CD14-positive monocyte (primary cell): ENCODE data around the gene NFE2L2. TPM values are rescaled to one million over a fixed set of nuclear protein-coding genes. Genes with fewer than 3 reads are reported as not detected.
"Not testable (repeated sequence)": the region's sequence is repeated elsewhere in the genome, so short reads cannot be mapped to it uniquely, and the experiment has no call there.

Experiments used
- DNase-seq, 3 donors: peaks; one replicate each; pipeline ENCODE4 v3.0.0-alpha.2; 2011 to 2022
- H2AFZ ChIP-seq: 2 replicates; pipeline ENCODE4 v1.6.0; 2012; ENCODE audit warnings: mild to moderate bottlenecking, low read depth, low read length, inconsistent platforms; ENCODE audit not compliant: insufficient read depth, poor library complexity, severe bottlenecking
- H3K27ac ChIP-seq, 2 donors: 1 replicate in 1 of 2; 2 replicates in 1 of 2; pipeline ENCODE4 v1.5.1; 2012 to 2013; ENCODE audit warnings: low read length in 2 of 2, control low read depth in 1 of 2, inconsistent platforms in 1 of 2, low read depth in 1 of 2, mild to moderate bottlenecking in 1 of 2
- H3K27me3 ChIP-seq, 2 donors: one replicate each; pipeline versions ENCODE4 v1.6.0 to v1.6.1; 2011 to 2013; ENCODE audit warnings: low read length in 2 of 2; ENCODE audit not compliant: control insufficient read depth in 2 of 2, insufficient read depth in 2 of 2
- H3K36me3 ChIP-seq, 2 donors: replicated peaks in 1 of 2; 1 replicate in 1 of 2; 2 replicates in 1 of 2; pipeline versions ENCODE4 v1.5.1 to v1.6.1; 2012 to 2013; ENCODE audit warnings: low read length in 2 of 2, control low read depth in 1 of 2, inconsistent platforms in 1 of 2, mild to moderate bottlenecking in 1 of 2; ENCODE audit not compliant: insufficient read depth in 2 of 2, control insufficient read depth in 1 of 2
- H3K4me1 ChIP-seq, 2 donors: 1 replicate in 1 of 2; 2 replicates in 1 of 2; pipeline versions ENCODE4 v1.5.1 to v1.6.1; 2012 to 2013; ENCODE audit warnings: low read length in 2 of 2, control low read depth in 1 of 2, inconsistent platforms in 1 of 2, mild to moderate bottlenecking in 1 of 2, moderate library complexity in 1 of 2; ENCODE audit not compliant: insufficient read depth in 2 of 2, control insufficient read depth in 1 of 2
- H3K4me2 ChIP-seq: replicated peaks from 2 replicates; pipeline ENCODE3; 2012; ENCODE audit warnings: low read length, moderate library complexity, mild to moderate bottlenecking; ENCODE audit not compliant: poor library complexity, severe bottlenecking; ENCODE audit errors: extremely low read depth
- H3K4me3 ChIP-seq, 3 experiments: fragments of 200-600 bp in 1 of 3; sonication (generic) in 1 of 3; replicated peaks in 1 of 3; 1 replicate in 2 of 3; 2 replicates in 1 of 3; pipeline ENCODE4 v1.5.1; 2011 to 2013; ENCODE audit warnings: low read length in 3 of 3, mild to moderate bottlenecking in 3 of 3, control low read depth in 2 of 3, low read depth in 2 of 3, inconsistent platforms in 1 of 3, moderate library complexity in 1 of 3
- H3K79me2 ChIP-seq: 2 replicates; pipeline ENCODE4 v1.6.0; 2012; ENCODE audit warnings: mild to moderate bottlenecking, control low read depth, inconsistent platforms, low read length, moderate library complexity; ENCODE audit not compliant: insufficient read depth
- H3K9ac ChIP-seq: 2 replicates; pipeline ENCODE4 v1.6.0; 2017; ENCODE audit warnings: low read length, mild to moderate bottlenecking; ENCODE audit not compliant: insufficient read depth, poor library complexity, severe bottlenecking
- H3K9me3 ChIP-seq, 2 donors: replicated peaks in 1 of 2; 1 replicate in 1 of 2; 2 replicates in 1 of 2; pipeline versions ENCODE4 v1.5.1 to v1.6.1; 2012 to 2013; ENCODE audit warnings: low read length in 2 of 2, control low read depth in 1 of 2; ENCODE audit not compliant: control insufficient read depth in 1 of 2, insufficient read depth in 1 of 2
- H4K20me1 ChIP-seq: 2 replicates; pipeline ENCODE4 v1.6.0; 2012; ENCODE audit warnings: mild to moderate bottlenecking, low read length, control low read depth, moderate library complexity; ENCODE audit not compliant: insufficient read depth
- H3K27ac Mint-ChIP-seq, 7 donors: one replicate each; pipeline ENCODE4 v1.8.0; 2020; ENCODE audit warnings: mild to moderate bottlenecking in 7 of 7, mixed read lengths in 7 of 7, moderate library complexity in 6 of 7, inconsistent platforms in 2 of 7
- H3K27me3 Mint-ChIP-seq, 3 donors: one replicate each; pipeline ENCODE4 v1.8.0; 2021 to 2022; ENCODE audit warnings: low read depth in 3 of 3, mild to moderate bottlenecking in 3 of 3, mixed read lengths in 3 of 3, moderate library complexity in 3 of 3, inconsistent platforms in 1 of 3
- H3K36me3 Mint-ChIP-seq, 2 donors: one replicate each; pipeline ENCODE4 v1.8.0; 2020; ENCODE audit warnings: mixed read lengths in 2 of 2, inconsistent platforms in 1 of 2, mild to moderate bottlenecking in 1 of 2
- H3K4me1 Mint-ChIP-seq: one replicate; pipeline ENCODE4 v1.8.0; 2020; ENCODE audit warnings: mild to moderate bottlenecking, mixed read lengths
- H3K4me3 Mint-ChIP-seq, 2 donors: one replicate each; pipeline ENCODE4 v1.8.0; 2020; ENCODE audit warnings: mild to moderate bottlenecking in 2 of 2, mixed read lengths in 2 of 2, moderate library complexity in 1 of 2
- H3K9me3 Mint-ChIP-seq, 7 donors: one replicate each; pipeline ENCODE4 v1.8.0; 2020 to 2022; ENCODE audit warnings: mixed read lengths in 7 of 7, mild to moderate bottlenecking in 6 of 7, moderate library complexity in 6 of 7, inconsistent platforms in 2 of 7
- CTCF ChIP-seq: fragments of 200-600 bp; IDR thresholded peaks from one replicate; pipeline ENCODE4 v1.8.0; 2022; ENCODE audit warnings: antibody characterized with exemption, mild to moderate bottlenecking
- WGBS: methylation state at CpG from one replicate; pipeline ENCODE4 v1.1.5; 2013; ENCODE audit warnings: missing lambda C conversion rate; ENCODE audit not compliant: insufficient coverage; 5-methylcytosine and 5-hydroxymethylcytosine counted together
- intact Hi-C, 2 donors: fragments of 100-400 bp; cut with micrococcal nuclease; formaldehyde crosslinking; loops; one replicate each; pipeline versions ENCODE4 v1.15.0 to v1.15.1; 2023
- polyA plus RNA-seq, 3 donors: library from polyadenylated mRNA; depleted of rRNA in 1 of 3; unstranded in 2 of 3; stranded (reverse) in 1 of 3; fragments of 300-500 nt in 2 of 3; fragments of >200 nt in 1 of 3; fragmentation: Illumina TruSeq in 2 of 3; gene quantifications; 1 replicate in 2 of 3; 2 replicates in 1 of 3; pipeline ENCODE4 v1.2.3, GENCODE V29; 2012 to 2021

The NFE2L2 gene
- polyA plus RNA-seq, 3 donors = 38.7 to 51.6 (median 46.6) TPM

GRCh38 chr2:177221970-177222369 lies 42.6 kb downstream of the NFE2L2 start:
- no CpG with 5 or more reads among the region's 3 CpGs for WGBS
- no peak overlapping the region for H3K4me3 Mint-ChIP-seq
- peaks cover 59 to 77% of the 10 kb centered on the region in 2 donors for H3K36me3 Mint-ChIP-seq
- peaks cover 55 to 75% of the 10 kb centered on the region in 2 donors for H3K36me3 ChIP-seq
- no peaks in the 10 kb centered on the region for H3K9me3 Mint-ChIP-seq
- no peak overlapping the region for H3K27ac ChIP-seq
- peaks cover 13% of the 10 kb centered on the region for H3K4me1 Mint-ChIP-seq
- H3K9me3 ChIP-seq = no peaks in the 10 kb centered on the region
- H2AFZ ChIP-seq = no peak overlapping the region
- no peak for TF ChIP-seq CTCF
- no peak overlapping the region for H3K9ac ChIP-seq
- intact Hi-C loops = no loop called here
- H3K4me2 ChIP-seq = no peak overlapping the region
- no peaks in the 10 kb centered on the region for H3K27me3 Mint-ChIP-seq
- no peak for DNase-seq
- H3K27me3 ChIP-seq = no peaks in the 10 kb centered on the region
- H4K20me1 ChIP-seq = peaks cover 98% of the 10 kb centered on the region
- H3K79me2 ChIP-seq = peaks cover 75% of the 10 kb centered on the region
- no peak overlapping the region for H3K27ac Mint-ChIP-seq
- H3K4me1 ChIP-seq = peaks cover 4 to 8% of the 10 kb centered on the region in 2 donors
- H3K4me3 ChIP-seq = no peak overlapping the region

GRCh38 chr2:177221534-177221933 lies 43.0 kb downstream of the NFE2L2 start:
- Mint-ChIP-seq H3K9me3 (no peaks in the 10 kb centered on the region), H3K27ac (peak overlapping the region in 1 of 7 donors; percentile 30), H3K27me3 (no peaks in the 10 kb centered on the region), H3K36me3 (peaks cover 62 to 79% of the 10 kb centered on the region in 2 donors), H3K4me1 (peaks cover 11% of the 10 kb centered on the region), H3K4me3 (no peak overlapping the region)
- Histone ChIP-seq H3K9me3 (no peaks in the 10 kb centered on the region), H3K36me3 (peaks cover 59 to 79% of the 10 kb centered on the region in 2 donors), H3K27me3 (no peaks in the 10 kb centered on the region), H3K4me2 (no peak overlapping the region), H3K9ac (no peak overlapping the region), H3K27ac (no peak overlapping the region), H4K20me1 (peaks cover 98% of the 10 kb centered on the region), H2AFZ (no peak overlapping the region), H3K4me3 (no peak overlapping the region), H3K79me2 (peaks cover 75% of the 10 kb centered on the region), H3K4me1 (peaks cover 0 to 3% of the 10 kb centered on the region in 2 donors)
- no peak for TF ChIP-seq CTCF
- WGBS = 100% methylated on average over 1 of the region's 3 CpGs
- no peak for DNase-seq
- intact Hi-C loops = no loop called here

- intact Hi-C loops, H3K4me3 Mint-ChIP-seq, H3K27ac Mint-ChIP-seq, H3K9ac ChIP-seq, H3K27me3 ChIP-seq, H3K27me3 Mint-ChIP-seq, H3K27ac ChIP-seq, H3K4me3 ChIP-seq, DNase-seq, H3K9me3 Mint-ChIP-seq, H3K9me3 ChIP-seq, H2AFZ ChIP-seq, H3K4me1 ChIP-seq, H3K4me2 ChIP-seq: not testable (repeated sequence)
- Mint-ChIP-seq H3K4me1 (peaks cover 21% of the 10 kb centered on the region), H3K36me3 (peaks cover 77 to 91% of the 10 kb centered on the region in 2 donors)
- H3K79me2 ChIP-seq = peaks cover 82% of the 10 kb centered on the region
- H3K36me3 ChIP-seq = peaks cover 71 to 90% of the 10 kb centered on the region in 2 donors
- WGBS = no CpG with 5 or more reads among the region's 2 CpGs
- H4K20me1 ChIP-seq = peaks cover 98% of the 10 kb centered on the region
These were observed 44.7 kb downstream of the NFE2L2 start for GRCh38 chr2:177219787-177220186.
